Keratinocyte (primary cell): ENCODE measurements around the gene CEACAM21.

Source experiments
- CTCF ChIP-seq, 3 experiments: IDR thresholded peaks in 1 of 3; conservative IDR thresholded peaks in 1 of 3; optimal IDR thresholded peaks in 1 of 3; 2 replicates in 2 of 3; 3 replicates in 1 of 3; pipeline versions ENCODE3 to v1.5.1; 2011; ENCODE audit warnings: low read length in 3 of 3, mild to moderate bottlenecking in 3 of 3, moderate library complexity in 2 of 3, control low read depth in 1 of 3, inconsistent platforms in 1 of 3; ENCODE audit not compliant: insufficient read depth in 2 of 3; ENCODE audit errors: extremely low read depth in 1 of 3
- EZH2 ChIP-seq: IDR thresholded peaks from one replicate; pipeline ENCODE4 v1.6.1; 2012; ENCODE audit warnings: inconsistent platforms, mild to moderate bottlenecking, low read length, moderate library complexity

- TF ChIP-seq CTCF (optimal IDR thresholded peaks at IDR 0.05 in 1 of 3, IDR thresholded peaks at IDR 0.05 in 1 of 3, conservative IDR thresholded peaks at IDR 0.05 in 1 of 3; ENCODE audit: extremely low read depth in 1 of 3, insufficient read depth in 2 of 3, low read length in 3 of 3) (no peak), EZH2 (no peak)
Measured at GRCh38 chr19:41552558-41552957, 23.4 kb upstream of the CEACAM21 start.
